HT1080 (cell line): ENCODE results near the gene MCF2L. TPM values are rescaled to one million over a fixed set of nuclear protein-coding genes. Genes with fewer than 3 reads are reported as not detected.

Experiments used
- DNase-seq: peaks from one replicate; pipeline ENCODE4 v3.0.0-alpha.2; 2015; ENCODE audit warnings: low read depth
- total RNA-seq: library from RNA; depleted of rRNA; stranded (reverse); fragments of >200 nt; shearing (Covaris generic); gene quantifications from 2 replicates; pipeline ENCODE4 v1.2.3, GENCODE V29; 2014

MCF2L gene
- total RNA-seq, 1 experiment from 2014 or later: 0.53 TPM

GRCh38 chr13:112947796-112948195 lies 21.2 kb upstream of the MCF2L start:
- DNase-seq: no peak

DNA sequence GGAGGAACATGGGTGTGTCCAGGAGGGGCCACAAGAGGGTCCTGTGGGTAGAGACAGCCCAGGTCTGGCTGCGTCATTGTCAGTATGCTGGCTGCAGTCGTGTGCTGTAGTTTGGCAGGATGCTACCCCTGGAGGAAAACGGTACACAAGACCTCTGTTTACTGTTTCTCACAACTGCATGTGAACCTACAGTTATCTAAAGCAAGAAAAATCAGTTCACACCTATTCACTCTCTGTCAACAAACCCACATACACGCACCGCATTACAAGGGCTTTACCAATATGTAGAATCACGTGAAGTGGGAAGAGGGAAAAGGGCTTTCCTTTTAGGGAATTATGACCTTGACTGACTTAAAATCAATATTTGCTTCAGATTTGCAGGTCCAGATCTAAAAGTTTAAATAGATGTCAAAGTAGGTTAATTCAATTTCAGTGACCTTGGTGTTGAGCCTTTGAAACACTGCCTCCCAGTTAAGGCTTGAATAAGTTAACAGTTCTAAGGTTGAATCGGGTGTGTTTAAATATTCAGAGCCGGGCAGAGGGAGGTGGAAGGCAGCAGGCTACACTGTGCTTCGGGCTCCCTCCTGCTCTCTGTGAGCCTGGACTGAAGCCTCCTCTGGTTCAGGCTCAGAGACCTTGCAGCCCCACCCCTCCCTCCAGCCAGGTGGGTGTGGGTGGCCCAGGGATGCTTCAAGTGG lies 17.2 kb upstream of the MCF2L start:
- DNase-seq: no peak

GRCh38 chr13:112952759-112953551 lies 16.1 kb upstream of the MCF2L start:
- DNase-seq: no peak

GRCh38 chr13:112953591-112954487 lies 15.2 kb upstream of the MCF2L start:
- no peak for DNase-seq

DNA sequence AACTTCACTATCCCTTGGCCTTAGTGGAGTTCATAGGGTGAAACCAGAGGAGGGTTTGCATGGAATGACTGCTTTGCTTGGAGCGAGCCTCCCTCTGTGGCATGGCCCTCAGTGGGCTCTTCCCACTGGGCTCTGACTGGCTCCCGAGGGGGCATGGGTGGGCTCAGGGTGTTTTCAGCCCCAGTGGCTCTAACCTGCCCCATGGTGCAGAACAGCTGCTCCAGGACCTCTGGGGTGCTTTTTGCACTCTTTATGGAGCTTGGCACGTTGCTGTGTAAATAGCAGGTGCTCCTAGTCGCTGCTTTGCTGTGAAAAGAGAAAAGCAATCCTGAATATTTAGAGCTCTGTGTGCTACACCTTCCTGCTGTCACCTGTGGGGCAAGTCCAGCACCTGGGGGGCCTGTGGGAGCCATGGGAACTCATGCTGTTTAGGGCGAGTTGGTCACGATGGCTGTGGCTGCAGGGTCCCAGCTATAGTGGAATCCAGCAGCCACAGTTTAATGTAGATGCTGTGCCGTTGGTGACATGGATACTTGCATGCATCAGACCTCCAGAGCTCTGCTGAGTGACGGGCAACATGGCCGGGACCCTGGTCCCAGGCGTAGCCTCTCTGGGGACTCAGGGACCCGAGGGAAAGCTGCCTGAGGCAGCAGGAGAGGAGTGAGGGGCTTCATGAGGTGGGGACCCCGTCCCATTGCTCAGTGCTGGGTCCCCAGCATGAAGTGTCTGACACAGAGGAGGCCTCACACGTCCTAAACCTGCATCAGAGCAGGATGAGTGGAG lies 14.3 kb upstream of the MCF2L start:
- DNase-seq: no peak

GRCh38 chr13:112955271-112955937 lies 13.6 kb upstream of the MCF2L start:
- no peak for DNase-seq

DNA sequence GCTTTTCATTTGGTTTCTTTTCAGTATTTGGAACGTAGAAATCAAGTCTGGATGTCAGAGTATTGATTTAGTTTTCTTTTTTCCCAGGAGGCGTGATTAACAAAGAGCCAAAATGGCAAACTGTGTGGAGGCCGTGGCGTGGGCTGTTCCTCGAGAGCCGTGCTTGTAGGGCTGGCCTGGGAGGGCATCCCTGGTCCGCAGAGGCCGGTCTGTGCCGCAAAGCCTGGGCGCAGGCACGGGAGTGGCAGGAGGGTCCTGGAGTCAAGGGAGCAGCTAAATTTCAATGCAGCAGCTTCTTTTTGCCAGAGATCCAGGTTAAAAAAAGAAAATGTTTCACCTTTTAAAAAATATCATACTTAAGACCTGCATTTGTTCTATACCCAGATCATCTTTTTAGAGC lies 13.1 kb upstream of the MCF2L start:
- no peak for DNase-seq

- DNase-seq: no peak
These were observed 12.3 kb upstream of the MCF2L start for GRCh38 chr13:112956571-112957294.

GRCh38 chr13:112957295-112957677 lies 11.7 kb upstream of the MCF2L start:
- no peak for DNase-seq

DNA sequence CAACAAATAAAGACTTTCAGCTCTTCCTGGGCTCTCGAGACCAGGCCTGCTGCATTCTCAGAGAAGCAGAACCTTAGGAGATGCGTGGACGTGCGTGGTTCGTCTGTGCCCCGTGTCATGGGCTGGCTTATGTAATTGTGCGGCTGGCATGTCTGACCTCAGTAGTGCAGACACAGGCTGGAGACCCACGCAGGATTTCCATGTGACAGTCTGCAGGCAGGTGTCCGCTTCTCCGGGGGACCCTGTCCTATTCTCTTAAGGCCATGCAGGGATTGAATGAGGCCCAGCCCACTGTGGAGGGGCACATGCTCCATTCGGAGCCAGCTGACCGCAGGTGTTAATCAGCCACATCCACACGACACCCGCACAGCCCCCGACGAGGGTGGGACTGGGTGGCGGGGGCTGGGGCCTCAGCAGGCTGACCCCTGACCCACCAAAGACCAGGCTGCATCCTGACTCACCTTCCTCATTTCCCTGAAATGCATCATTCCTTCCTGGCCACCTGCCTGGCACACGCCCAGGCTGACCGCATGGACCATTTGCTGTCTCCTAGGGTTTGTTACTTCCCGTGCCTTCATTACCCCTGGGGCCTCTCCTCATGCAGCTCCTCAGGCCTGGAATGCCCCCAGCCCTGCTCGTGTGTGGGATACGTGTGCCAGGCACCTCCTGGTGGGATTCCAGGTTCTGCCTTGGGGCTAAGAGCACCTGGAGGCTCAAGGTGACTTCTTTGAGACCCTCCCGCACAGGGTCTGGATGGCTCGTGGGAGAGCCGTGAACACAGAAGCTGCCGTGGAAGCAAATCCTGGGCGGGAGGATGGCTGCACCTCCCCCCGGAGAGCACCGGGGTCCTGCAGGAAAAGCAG lies 10.7 kb upstream of the MCF2L start:
- peak; percentile 18 for DNase-seq

GRCh38 chr13:112959206-112959605 lies 9.8 kb upstream of the MCF2L start:
- peak; percentile 15 for DNase-seq

DNA sequence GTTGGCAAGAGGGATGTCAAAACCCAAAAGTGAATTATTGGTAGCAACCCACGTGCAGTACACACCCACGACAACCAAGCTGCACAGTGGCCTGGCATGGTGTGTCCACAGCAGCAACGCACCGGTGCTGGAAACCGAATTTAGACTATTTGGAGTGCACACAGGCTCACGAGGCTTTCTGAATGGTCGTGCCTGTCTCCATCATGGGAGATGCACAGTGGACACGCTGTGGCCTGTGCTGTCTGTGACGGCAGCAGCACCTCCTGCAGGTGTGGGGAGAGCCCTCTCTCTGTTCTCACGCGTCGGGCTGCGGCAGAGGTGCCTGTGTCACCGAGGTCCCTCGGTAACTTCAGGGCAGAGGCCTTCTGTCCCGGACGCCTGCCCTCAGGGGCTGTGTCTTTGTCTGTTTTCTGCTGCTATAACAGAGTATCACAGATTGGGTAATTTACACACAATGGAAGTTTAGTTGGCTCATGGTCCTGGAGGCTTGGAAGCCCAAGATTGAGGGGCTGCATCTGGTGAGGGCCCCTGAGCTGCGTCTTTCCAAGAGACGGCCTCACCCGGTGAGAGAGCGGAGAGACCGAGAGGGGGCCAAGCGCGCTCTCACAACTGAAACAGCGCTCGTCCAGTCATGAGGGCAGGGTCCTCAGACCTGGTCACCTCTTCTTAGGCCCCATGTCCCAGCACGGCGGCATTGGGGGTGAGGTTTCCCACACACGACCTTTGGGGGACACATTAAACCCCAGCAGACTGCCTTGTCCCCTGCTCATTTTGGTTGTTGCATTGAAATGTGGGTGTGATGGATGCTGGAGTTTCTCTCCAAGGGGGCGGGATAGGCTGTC lies 9.1 kb upstream of the MCF2L start:
- no peak for DNase-seq

- DNase-seq: no peak
These were observed 8.3 kb upstream of the MCF2L start for GRCh38 chr13:112960706-112961105.

DNA sequence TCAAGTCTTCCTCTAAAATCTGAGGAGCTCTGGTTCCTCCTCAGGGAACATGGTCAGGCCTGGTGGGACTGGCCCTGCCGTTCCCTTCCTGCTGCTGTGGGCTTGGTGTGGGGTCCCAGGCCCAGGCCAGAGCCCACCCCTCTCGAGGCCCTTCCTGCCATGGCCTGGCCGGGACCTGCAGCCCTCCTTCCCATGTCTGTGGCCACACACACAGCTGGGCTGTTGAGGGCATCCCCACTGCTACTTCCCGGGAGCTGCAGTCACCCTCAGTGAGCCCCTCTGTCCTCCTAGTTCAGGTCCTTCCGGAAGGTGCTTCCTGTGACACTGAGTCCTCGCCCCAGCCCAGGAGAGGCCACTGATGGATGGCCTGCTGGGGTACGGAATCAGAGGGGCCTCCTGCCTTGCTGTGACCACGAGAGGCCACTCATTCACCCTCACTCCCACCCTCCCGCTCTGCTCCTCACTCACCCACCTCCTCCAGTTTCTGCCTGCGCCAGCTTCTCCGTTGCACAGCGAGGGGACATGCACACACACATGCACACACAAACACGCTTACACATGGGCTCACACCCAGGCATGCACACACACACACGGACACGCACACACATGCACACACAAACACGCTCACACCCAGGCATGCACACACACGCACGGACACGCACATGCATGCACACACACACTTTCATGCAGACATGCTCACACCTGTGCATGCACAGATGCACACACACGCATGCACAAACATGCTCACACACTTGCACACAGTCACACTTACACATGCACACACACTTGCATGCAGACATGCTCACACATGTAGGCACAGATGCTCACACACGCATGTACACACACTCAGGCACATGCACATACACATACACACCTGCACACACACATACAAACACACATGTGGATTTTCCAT lies 7.3 kb upstream of the MCF2L start:
- DNase-seq: no peak

DNA sequence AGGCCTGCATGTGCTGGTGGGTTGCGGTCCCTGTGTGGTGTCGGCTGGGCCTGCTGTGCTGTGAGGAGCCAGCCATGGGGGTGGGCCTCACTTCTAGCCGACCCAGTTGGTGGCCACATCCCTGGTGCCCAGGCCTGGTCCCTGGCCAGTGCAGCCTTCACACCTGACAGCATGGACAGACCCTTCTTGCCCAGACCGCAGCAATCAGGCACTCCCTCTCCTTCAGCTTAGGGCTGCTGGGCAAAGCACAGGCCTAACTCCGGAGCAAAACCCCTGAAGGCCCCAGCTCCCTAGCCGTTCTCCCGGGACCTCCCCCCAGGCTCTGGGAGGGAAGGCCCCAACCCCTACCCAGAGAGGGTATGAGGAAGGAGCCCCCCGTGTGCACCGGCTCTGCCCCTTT lies 6.6 kb upstream of the MCF2L start:
- DNase-seq: no peak

DNA sequence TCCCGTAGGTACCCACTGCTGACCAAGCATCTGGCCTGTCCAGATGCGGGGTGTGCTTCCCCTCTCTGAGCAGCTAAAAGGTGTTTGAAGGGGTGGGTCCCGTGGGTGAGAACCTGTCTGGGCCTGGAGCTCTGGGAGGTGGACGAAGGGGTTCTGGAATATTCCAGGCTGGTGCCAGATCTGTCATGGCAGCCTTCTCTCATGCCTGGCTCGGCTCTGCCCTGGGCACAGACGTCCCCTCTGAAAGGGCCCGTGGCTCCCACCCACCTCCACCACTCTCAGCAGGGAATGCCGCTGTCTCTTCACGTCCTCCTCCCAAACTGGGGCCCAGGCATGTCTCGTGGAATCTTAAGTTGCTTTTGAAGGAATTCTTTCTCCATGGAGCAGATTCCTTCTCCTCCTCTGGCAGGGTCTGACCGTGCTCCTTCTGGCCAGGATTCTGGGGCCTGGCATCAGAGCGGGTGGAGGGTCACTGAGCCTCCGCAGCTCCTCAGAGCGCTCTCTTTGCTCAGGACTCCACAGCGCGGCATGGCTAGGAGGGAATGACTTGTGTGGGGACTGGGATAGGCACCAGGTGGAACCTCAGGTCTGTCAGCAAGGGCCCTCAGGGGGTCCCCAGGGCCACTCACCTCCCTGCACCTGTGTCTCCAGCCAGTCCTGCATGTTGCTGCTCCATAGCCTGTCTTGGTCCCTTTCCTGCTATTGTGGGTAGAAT lies 5.9 kb upstream of the MCF2L start:
- no peak for DNase-seq
